Osteoblast (primary cell): ENCODE results near the gene ACER3. TPM values are rescaled to one million over a fixed set of nuclear protein-coding genes. Genes with fewer than 3 reads are reported as not detected.

Experiments
- DNase-seq: peaks from one replicate; pipeline ENCODE4 v3.0.0; 2011; ENCODE audit warnings: low spot score, mixed read lengths; ENCODE audit not compliant: insufficient read length; ENCODE audit errors: missing footprints
- H2AFZ ChIP-seq: 2 replicates; pipeline ENCODE4 v1.6.0; 2011; ENCODE audit warnings: mild to moderate bottlenecking, low read length
- H3K27ac ChIP-seq: 2 replicates; pipeline ENCODE4 v1.5.1; 2011; ENCODE audit warnings: mild to moderate bottlenecking, low read depth, low read length, moderate library complexity
- H3K27me3 ChIP-seq: 2 replicates; pipeline ENCODE4 v1.6.0; 2012; ENCODE audit warnings: mild to moderate bottlenecking, control low read depth, inconsistent platforms, low read length, moderate library complexity; ENCODE audit not compliant: insufficient read depth
- H3K36me3 ChIP-seq: 2 replicates; pipeline ENCODE4 v1.5.1; 2011; ENCODE audit warnings: mild to moderate bottlenecking, low read length, control low read depth, moderate library complexity; ENCODE audit not compliant: insufficient read depth
- H3K4me1 ChIP-seq: 2 replicates; pipeline ENCODE4 v1.5.1; 2011; ENCODE audit warnings: mild to moderate bottlenecking, low read length, control low read depth, moderate library complexity; ENCODE audit not compliant: insufficient read depth
- H3K4me2 ChIP-seq: 2 replicates; pipeline ENCODE4 v1.6.0; 2011; ENCODE audit warnings: mild to moderate bottlenecking, low read length; ENCODE audit not compliant: insufficient read depth
- H3K4me3 ChIP-seq: fragments of 200-600 bp; sonication (generic); 3 replicates; pipeline ENCODE4 v1.5.1; 2012; ENCODE audit warnings: mild to moderate bottlenecking, low read length, inconsistent platforms; ENCODE audit not compliant: insufficient read depth
- H3K79me2 ChIP-seq: 2 replicates; pipeline ENCODE4 v1.6.0; 2012; ENCODE audit warnings: mild to moderate bottlenecking, low read length, control low read depth, inconsistent platforms; ENCODE audit not compliant: insufficient read depth
- H3K9me3 ChIP-seq: 2 replicates; pipeline ENCODE4 v1.5.1; 2011; ENCODE audit warnings: low read depth, low read length, control low read depth
- H4K20me1 ChIP-seq: 2 replicates; pipeline ENCODE4 v1.6.0; 2012; ENCODE audit warnings: mild to moderate bottlenecking, low read length, control low read depth; ENCODE audit not compliant: insufficient read depth
- total RNA-seq: library from RNA; depleted of rRNA; stranded (reverse); fragments of >200 nt; gene quantifications from 2 replicates; pipeline ENCODE4 v1.2.3, GENCODE V29; 2012
- TF ChIP-seq, protein P1 (sequence below): IDR thresholded peaks from 2 replicates; pipeline ENCODE4 v1.5.1; 2011; ENCODE audit warnings: mild to moderate bottlenecking, low read depth, low read length, moderate library complexity; ENCODE audit errors: extremely low read depth

ACER3 gene
- total RNA-seq, 1 donor = 9.8 TPM

DNA sequence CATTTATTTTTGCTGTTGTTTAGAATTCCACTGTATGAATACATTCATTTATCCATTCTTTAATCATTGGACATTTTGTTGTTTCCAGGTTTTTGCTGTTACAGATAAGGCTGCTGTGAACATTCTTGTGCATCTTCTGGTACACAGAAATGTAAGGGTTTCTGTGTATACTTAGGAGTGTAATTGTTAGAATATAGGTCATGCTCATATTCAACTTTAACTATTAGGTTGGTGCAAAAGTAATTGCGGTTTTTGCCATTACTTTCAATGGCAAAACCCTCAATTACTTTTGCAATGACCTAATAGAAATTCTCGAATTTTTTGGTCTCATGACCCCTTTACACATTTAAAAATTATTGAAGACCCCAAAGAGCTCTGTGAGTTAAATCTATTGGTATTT is 17.3 kb downstream of the ACER3 start:
- Histone ChIP-seq H3K27me3 (no peaks in the 10 kb centered on the region), H3K79me2 (peaks cover 4% of the 10 kb centered on the region), H3K4me2 (no peak overlapping the region), H2AFZ (no peak overlapping the region), H3K9me3 (no peaks in the 10 kb centered on the region), H4K20me1 (no peaks in the 10 kb centered on the region), H3K4me1 (no peaks in the 10 kb centered on the region), H3K27ac (no peak overlapping the region), H3K4me3 (no peak overlapping the region), H3K36me3 (no peaks in the 10 kb centered on the region)
- no peak for DNase-seq
- TF ChIP-seq, protein P1, sequence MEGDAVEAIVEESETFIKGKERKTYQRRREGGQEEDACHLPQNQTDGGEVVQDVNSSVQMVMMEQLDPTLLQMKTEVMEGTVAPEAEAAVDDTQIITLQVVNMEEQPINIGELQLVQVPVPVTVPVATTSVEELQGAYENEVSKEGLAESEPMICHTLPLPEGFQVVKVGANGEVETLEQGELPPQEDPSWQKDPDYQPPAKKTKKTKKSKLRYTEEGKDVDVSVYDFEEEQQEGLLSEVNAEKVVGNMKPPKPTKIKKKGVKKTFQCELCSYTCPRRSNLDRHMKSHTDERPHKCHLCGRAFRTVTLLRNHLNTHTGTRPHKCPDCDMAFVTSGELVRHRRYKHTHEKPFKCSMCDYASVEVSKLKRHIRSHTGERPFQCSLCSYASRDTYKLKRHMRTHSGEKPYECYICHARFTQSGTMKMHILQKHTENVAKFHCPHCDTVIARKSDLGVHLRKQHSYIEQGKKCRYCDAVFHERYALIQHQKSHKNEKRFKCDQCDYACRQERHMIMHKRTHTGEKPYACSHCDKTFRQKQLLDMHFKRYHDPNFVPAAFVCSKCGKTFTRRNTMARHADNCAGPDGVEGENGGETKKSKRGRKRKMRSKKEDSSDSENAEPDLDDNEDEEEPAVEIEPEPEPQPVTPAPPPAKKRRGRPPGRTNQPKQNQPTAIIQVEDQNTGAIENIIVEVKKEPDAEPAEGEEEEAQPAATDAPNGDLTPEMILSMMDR = no peak

DNA sequence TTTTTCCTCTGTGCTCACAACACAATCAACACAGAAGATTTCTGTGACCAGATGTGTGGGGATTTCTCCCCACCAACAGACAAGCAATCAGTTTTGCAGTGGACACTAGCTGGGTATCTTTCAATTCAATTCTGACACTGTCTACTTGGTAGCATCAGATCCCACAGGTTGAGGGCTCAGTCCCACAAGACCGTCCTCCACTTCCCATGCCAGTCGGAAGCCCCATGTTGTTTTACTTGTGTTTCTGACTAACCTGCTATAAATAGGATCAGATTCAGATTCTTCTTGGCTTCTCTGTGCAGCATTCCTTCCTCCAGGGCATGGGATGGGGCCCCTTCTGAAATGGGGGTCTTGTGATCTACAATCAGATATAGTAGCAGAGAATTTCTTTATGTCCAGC is 19.6 kb downstream of the ACER3 start:
- Histone ChIP-seq H2AFZ (peak overlapping the region; percentile 27), H3K4me2 (no peak overlapping the region), H3K27me3 (no peaks in the 10 kb centered on the region), H3K4me1 (peaks cover 5% of the 10 kb centered on the region), H3K36me3 (no peaks in the 10 kb centered on the region), H3K4me3 (no peak overlapping the region), H4K20me1 (no peaks in the 10 kb centered on the region), H3K9me3 (no peaks in the 10 kb centered on the region), H3K79me2 (peaks cover 6% of the 10 kb centered on the region), H3K27ac (no peak overlapping the region)
- TF ChIP-seq, protein P1 = no peak
- no peak for DNase-seq

DNA sequence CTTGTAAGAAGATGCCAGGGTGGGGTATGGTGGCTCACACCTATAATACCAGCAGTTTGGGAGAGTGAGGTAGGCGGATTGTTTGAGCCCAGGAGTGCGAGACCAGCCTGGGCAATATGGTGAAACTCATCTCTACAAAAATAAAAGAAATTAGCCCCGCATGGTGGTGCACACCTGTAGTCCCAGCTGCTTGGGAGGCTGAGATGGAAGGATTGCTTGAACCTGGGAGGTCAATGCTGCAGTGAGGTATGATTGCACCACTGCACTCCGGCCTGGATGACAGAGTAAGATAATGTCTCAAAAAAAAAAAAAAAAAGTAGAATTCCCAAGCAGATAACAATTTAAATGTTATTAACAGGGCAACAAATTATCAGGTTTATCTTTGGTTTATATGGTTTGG is 20.2 kb downstream of the ACER3 start:
- Histone ChIP-seq H3K9me3 (no peaks in the 10 kb centered on the region), H4K20me1 (no peaks in the 10 kb centered on the region), H3K4me1 (peaks cover 9% of the 10 kb centered on the region), H3K4me2 (no peak overlapping the region), H3K4me3 (no peak overlapping the region), H3K27ac (no peak overlapping the region), H2AFZ (no peak overlapping the region), H3K36me3 (no peaks in the 10 kb centered on the region), H3K27me3 (no peaks in the 10 kb centered on the region), H3K79me2 (peaks cover 6% of the 10 kb centered on the region)
- TF ChIP-seq, protein P1 = no peak
- DNase-seq = no peak

DNA sequence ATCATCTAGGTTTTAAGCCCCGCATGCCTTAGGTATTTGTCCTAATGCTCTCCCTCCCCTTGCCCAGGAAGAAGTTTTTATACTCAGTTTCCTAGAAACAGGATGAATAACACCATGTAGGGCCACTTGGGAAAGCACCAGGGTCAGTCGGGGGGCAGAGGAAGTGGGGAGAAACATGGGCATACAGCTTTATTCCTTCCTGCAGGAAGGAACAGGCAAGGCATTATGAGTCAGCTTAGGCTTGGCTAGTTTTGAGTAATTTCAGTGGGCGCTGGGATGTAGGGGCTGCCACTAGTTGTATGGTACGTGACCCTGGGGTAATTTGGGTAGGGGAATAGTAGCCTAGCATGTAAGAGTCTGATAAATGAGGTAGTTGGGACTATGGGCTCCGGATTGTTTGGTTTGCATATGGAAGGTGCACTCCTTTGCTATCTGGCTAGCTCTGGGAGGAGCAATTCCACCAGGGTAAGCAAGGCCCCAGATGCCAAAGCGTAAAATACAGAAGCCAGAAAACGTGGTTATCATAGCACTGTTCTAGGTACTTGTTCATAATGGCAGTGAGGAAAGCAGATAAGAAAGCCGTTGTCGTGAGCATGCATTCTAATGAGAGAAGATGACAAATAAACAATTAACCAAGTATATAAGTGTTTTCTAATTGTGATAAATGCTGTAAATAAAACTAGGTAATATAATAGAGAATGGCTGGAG is 24.8 kb downstream of the ACER3 start:
- H3K9me3 ChIP-seq = no peaks in the 10 kb centered on the region
- no peak overlapping the region for H3K4me2 ChIP-seq
- H2AFZ ChIP-seq = no peak overlapping the region
- no peaks in the 10 kb centered on the region for H3K27me3 ChIP-seq
- no peaks in the 10 kb centered on the region for H3K36me3 ChIP-seq
- peaks cover 9% of the 10 kb centered on the region for H3K4me1 ChIP-seq
- no peaks in the 10 kb centered on the region for H4K20me1 ChIP-seq
- peak; percentile 10 for DNase-seq
- H3K27ac ChIP-seq = no peak overlapping the region
- H3K79me2 ChIP-seq = peaks cover 6% of the 10 kb centered on the region
- TF ChIP-seq, protein P1 = no peak
- no peak overlapping the region for H3K4me3 ChIP-seq
